SU-DHL-6 (cell line): ENCODE results near the gene IMMT.

Source experiments
- EZH2phosphoT487 ChIP-seq: fragments of 200-600 bp; sonication (generic), shearing (Covaris generic); conservative IDR thresholded peaks from 2 replicates; pipeline ENCODE4 v1.6.1; 2018; ENCODE audit warnings: mild to moderate bottlenecking, antibody characterized with exemption, low read length, moderate library complexity, mixed read lengths
- TF ChIP-seq, protein P1 (sequence below): fragments of 200-600 bp; sonication (generic); IDR thresholded peaks from one replicate; pipeline ENCODE4 v1.5.1; 2017; ENCODE audit warnings: antibody characterized with exemption, mild to moderate bottlenecking, low read length, moderate library complexity; ENCODE audit not compliant: insufficient read depth, poor library complexity, severe bottlenecking

DNA sequence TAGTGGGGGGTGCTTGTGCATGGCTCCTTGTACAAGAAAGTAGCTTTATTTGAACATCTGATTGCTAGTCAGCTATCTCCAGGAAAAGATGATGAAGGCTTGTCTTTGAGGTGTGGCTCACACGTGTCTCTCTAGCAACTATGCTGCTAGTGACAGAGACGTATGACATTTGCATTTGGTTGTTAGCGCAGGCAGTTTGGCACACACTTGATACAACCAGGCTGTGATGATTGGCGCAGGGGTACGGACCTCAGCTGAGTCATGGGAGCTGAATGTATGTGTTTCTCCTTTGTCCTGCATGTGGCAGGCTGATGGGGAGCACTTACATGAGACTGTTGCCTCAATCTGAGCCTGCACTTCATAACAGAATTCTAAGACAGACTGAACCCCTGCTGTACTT lies 59.6 kb downstream of the IMMT start:
- TF ChIP-seq, protein P1, sequence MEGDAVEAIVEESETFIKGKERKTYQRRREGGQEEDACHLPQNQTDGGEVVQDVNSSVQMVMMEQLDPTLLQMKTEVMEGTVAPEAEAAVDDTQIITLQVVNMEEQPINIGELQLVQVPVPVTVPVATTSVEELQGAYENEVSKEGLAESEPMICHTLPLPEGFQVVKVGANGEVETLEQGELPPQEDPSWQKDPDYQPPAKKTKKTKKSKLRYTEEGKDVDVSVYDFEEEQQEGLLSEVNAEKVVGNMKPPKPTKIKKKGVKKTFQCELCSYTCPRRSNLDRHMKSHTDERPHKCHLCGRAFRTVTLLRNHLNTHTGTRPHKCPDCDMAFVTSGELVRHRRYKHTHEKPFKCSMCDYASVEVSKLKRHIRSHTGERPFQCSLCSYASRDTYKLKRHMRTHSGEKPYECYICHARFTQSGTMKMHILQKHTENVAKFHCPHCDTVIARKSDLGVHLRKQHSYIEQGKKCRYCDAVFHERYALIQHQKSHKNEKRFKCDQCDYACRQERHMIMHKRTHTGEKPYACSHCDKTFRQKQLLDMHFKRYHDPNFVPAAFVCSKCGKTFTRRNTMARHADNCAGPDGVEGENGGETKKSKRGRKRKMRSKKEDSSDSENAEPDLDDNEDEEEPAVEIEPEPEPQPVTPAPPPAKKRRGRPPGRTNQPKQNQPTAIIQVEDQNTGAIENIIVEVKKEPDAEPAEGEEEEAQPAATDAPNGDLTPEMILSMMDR = no peak
- TF ChIP-seq EZH2phosphoT487 = no peak
